ENCODE results near the gene TTL. TPM values are rescaled to one million over a fixed set of nuclear protein-coding genes. Genes with fewer than 3 reads are reported as not detected.

TTL gene
- total and polyA plus RNA-seq, 2 of the 13 experiments (the other 11 are each of a cell fraction or from before 2014, with no cell fraction given): 19.0 to 59.8 TPM

DNA sequence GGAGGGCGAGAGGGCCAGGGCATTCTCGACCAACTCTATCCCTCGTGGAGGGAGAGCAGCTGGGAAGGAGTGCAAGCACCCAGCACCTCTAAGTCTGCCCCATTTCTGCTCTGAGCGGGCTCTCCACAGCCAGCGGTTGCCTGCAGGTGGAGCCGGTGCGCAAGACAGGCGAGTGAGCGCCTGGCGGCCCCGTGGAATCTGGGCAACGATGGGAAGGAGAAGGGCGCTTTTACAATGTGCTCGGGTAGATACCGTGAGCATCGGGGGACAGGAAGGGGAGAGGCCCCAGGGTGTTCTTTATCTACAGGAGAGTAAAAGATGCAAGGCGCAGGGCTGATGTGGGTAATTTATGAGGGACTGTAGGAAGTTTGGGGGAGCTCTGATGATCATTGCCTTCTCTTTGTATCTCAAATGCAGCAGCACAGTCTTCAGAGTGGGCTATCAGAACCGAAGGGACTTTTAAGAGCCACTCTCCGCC, 867 bp upstream of the TTL start:
- intact Hi-C loops (cut with micrococcal nuclease; ENCODE audit: unreplicated experiment) (loop anchor here (1.0 to 5.0 kb wide), 3 partner anchors 61 to 246 kb away; partner anchors contain the start of genes CHCHD5 and POLR1B), in situ Hi-C loops (cut with HindIII; ENCODE audit: extremely low pct_ligation_motif_present, low pct_unique_long_range_greater_than_20kb) (loop anchor here (5.0 kb wide), 1 partner anchor 101 kb away; the partner anchor contains the start of gene CHCHD5)
- Histone ChIP-seq H3K79me2 (ENCODE audit: insufficient read depth, low read length) (peaks cover 21% of the 10 kb centered on the region), H3K4me2 (ENCODE audit: low read depth, low read length) (peak overlapping the region; percentile 99), H3K27ac (ENCODE audit: extremely low read length, insufficient read depth, low read length) (peak overlapping the region; percentile 65), H3K9ac (ENCODE audit: insufficient read depth, low read depth, low read length) (peak overlapping the region; percentile 73), H3K27me3 (ENCODE audit: control insufficient read depth in 1 of 2, insufficient read depth in 2 of 2, low read length in 2 of 2) (no peaks in the 10 kb centered on the region; a peak in 1 of 5 replicates), H3K4me3 (replicated peaks in 1 of 3; ENCODE audit: insufficient read depth in 1 of 3, low read depth in 2 of 3, low read length in 3 of 3) (peak overlapping the region; percentile 84 to 98 (median 97)), H3K9me3 (ENCODE audit: low read length) (no peaks in the 10 kb centered on the region), H4K20me1 (ENCODE audit: insufficient read depth, low read length) (no peaks in the 10 kb centered on the region), H3K36me3 (replicated peaks in 1 of 2; ENCODE audit: control insufficient read depth in 1 of 2, insufficient read depth in 2 of 2, low read length in 2 of 2) (0 out of 5 replicates have a peak, but pooled peaks cover 0 to under 1% of the 10 kb centered on the region in 2 experiments), H2AFZ (ENCODE audit: low read length) (peak overlapping the region; percentile 96), H3K4me1 (ENCODE audit: insufficient read depth, low read length) (peaks cover 32% of the 10 kb centered on the region)
- ChIA-PET POLR2A (interaction anchor here (0.5 to 1.8 kb wide), 4 partner anchors 12 to 336 kb away, joined by 3 to 7 read pairs (median 4); partner anchors contain the start of gene CHCHD5), CTCF (ENCODE audit: low intra/inter-chr PET ratio, low total read pairs) (interaction anchor here (1.0 to 1.8 kb wide), 7 partner anchors 13 to 245 kb away, joined by 3 to 5 read pairs (median 3); partner anchors contain the start of gene CHCHD5)
- peak; percentile 76 for DNase-seq (ENCODE audit: low spot score)
- ATAC-seq: peak; percentile 91
- peak; percentile 63 for FAIRE-seq
- WGBS (ENCODE audit: low lambda C conversion rate): 0% methylated on average over 18 of the region's 19 CpGs
- BruUV-seq (replicated peaks): no TSS peak
- TF ChIP-seq, protein P1, sequence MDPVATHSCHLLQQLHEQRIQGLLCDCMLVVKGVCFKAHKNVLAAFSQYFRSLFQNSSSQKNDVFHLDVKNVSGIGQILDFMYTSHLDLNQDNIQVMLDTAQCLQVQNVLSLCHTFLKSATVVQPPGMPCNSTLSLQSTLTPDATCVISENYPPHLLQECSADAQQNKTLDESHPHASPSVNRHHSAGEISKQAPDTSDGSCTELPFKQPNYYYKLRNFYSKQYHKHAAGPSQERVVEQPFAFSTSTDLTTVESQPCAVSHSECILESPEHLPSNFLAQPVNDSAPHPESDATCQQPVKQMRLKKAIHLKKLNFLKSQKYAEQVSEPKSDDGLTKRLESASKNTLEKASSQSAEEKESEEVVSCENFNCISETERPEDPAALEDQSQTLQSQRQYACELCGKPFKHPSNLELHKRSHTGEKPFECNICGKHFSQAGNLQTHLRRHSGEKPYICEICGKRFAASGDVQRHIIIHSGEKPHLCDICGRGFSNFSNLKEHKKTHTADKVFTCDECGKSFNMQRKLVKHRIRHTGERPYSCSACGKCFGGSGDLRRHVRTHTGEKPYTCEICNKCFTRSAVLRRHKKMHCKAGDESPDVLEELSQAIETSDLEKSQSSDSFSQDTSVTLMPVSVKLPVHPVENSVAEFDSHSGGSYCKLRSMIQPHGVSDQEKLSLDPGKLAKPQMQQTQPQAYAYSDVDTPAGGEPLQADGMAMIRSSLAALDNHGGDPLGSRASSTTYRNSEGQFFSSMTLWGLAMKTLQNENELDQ (CRISPR knock-in tag; IDR thresholded peaks at IDR 0.05; ENCODE audit: borderline replicate concordance): no peak
- TF ChIP-seq ZNF331 (CRISPR knock-in tag; IDR thresholded peaks at IDR 0.05) (peak; percentile 48; the same call in 1 of the 2 replicates), FOXA3 (CRISPR knock-in tag; IDR thresholded peaks at IDR 0.05) (peak; percentile 31; the same call in 1 of the 2 replicates), LRRFIP1 (CRISPR knock-in tag; conservative IDR thresholded peaks at IDR 0.05) (no peak), HNRNPL (IDR thresholded peaks at IDR 0.05; ENCODE audit: low read depth, low read length) (no peak), IRX3 (CRISPR knock-in tag; IDR thresholded peaks at IDR 0.05; ENCODE audit: borderline replicate concordance, low read depth) (no peak), CERS6 (CRISPR knock-in tag; IDR thresholded peaks at IDR 0.05) (peak; percentile 28; the same call in 1 of the 2 replicates)
- TF ChIP-seq, protein P2, sequence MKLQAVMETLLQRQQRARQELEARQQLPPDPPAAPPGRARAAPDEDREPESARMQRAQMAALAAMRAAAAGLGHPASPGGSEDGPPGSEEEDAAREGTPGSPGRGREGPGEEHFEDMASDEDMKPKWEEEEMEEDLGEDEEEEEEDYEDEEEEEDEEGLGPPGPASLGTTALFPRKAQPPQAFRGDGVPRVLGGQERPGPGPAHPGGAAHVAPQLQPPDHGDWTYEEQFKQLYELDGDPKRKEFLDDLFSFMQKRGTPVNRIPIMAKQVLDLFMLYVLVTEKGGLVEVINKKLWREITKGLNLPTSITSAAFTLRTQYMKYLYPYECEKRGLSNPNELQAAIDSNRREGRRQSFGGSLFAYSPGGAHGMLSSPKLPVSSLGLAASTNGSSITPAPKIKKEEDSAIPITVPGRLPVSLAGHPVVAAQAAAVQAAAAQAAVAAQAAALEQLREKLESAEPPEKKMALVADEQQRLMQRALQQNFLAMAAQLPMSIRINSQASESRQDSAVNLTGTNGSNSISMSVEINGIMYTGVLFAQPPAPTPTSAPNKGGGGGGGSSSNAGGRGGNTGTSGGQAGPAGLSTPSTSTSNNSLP (IDR thresholded peaks at IDR 0.05; ENCODE audit: low read depth, low read length): no peak
- TF ChIP-seq, protein P3, sequence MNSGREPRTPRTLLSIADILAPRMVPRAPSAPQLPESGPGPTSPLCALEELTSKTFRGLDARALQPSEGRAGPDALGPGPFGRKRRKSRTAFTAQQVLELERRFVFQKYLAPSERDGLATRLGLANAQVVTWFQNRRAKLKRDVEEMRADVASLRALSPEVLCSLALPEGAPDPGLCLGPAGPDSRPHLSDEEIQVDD (CRISPR knock-in tag; IDR thresholded peaks at IDR 0.05; ENCODE audit: borderline replicate concordance): no peak
- TF ChIP-seq, protein P4, sequence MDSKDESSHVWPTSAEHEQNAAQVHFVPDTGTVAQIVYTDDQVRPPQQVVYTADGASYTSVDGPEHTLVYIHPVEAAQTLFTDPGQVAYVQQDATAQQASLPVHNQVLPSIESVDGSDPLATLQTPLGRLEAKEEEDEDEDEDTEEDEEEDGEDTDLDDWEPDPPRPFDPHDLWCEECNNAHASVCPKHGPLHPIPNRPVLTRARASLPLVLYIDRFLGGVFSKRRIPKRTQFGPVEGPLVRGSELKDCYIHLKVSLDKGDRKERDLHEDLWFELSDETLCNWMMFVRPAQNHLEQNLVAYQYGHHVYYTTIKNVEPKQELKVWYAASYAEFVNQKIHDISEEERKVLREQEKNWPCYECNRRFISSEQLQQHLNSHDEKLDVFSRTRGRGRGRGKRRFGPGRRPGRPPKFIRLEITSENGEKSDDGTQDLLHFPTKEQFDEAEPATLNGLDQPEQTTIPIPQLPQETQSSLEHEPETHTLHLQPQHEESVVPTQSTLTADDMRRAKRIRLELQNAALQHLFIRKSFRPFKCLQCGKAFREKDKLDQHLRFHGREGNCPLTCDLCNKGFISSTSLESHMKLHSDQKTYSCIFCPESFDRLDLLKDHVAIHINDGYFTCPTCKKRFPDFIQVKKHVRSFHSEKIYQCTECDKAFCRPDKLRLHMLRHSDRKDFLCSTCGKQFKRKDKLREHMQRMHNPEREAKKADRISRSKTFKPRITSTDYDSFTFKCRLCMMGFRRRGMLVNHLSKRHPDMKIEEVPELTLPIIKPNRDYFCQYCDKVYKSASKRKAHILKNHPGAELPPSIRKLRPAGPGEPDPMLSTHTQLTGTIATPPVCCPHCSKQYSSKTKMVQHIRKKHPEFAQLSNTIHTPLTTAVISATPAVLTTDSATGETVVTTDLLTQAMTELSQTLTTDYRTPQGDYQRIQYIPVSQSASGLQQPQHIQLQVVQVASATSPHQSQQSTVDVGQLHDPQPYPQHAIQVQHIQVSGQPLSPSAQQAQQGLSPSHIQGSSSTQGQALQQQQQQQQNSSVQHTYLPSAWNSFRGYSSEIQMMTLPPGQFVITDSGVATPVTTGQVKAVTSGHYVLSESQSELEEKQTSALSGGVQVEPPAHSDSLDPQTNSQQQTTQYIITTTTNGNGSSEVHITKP (CRISPR knock-in tag; IDR thresholded peaks at IDR 0.05; ENCODE audit: low read depth): no peak; the same call in 1 of the 2 replicates
